Smooth muscle cell of the brain vasculature (primary cell): ENCODE data around the gene NKTR.
"Not testable (repeated sequence)": the region's sequence is repeated elsewhere in the genome, so short reads cannot be mapped to it uniquely, and the experiment has no call there.

Experiments used
- DNase-seq: peaks from one replicate; pipeline ENCODE4 v3.0.0-alpha.2; 2012; ENCODE audit warnings: low read depth, low spot score

NKTR gene

GRCh38 chr3:42600111-42600957 is at the start of gene NKTR:
TSS of gene NKTR (plus strand) at chr3:42600686. CDS start at chr3:42601007, 321 bp downstream.
- DNase-seq: peak; percentile 97

GRCh38 chr3:42552830-42553229 is 47.7 kb upstream of the NKTR start:
- DNase-seq: no peak

- no peak for DNase-seq
These were observed 44.3 kb upstream of the NKTR start for GRCh38 chr3:42556089-42556632.

GRCh38 chr3:42556817-42557216 is 43.7 kb upstream of the NKTR start:
- DNase-seq: not testable (repeated sequence)

GRCh38 chr3:42557854-42558253 is 42.6 kb upstream of the NKTR start:
- DNase-seq: no peak

- DNase-seq: no peak
These were observed 38.2 kb upstream of the NKTR start for GRCh38 chr3:42562047-42562907.

GRCh38 chr3:42569593-42570142 is 30.8 kb upstream of the NKTR start:
- no peak for DNase-seq

GRCh38 chr3:42572278-42572677 is 28.2 kb upstream of the NKTR start:
- DNase-seq: no peak

GRCh38 chr3:42575137-42575741 is 25.2 kb upstream of the NKTR start:
- no peak for DNase-seq

- DNase-seq: no peak
These were observed 22.4 kb upstream of the NKTR start for GRCh38 chr3:42578054-42578453.

GRCh38 chr3:42579346-42579745 is 21.1 kb upstream of the NKTR start:
- not testable (repeated sequence) for DNase-seq

- no peak for DNase-seq
These were observed 19.1 kb upstream of the NKTR start for GRCh38 chr3:42581400-42581708.

GRCh38 chr3:42581709-42582473 is 18.6 kb upstream of the NKTR start, which contains the start of gene SEC22C:
TSS of gene SEC22C (minus strand) at chr3:42581967. CDS start at chr3:42569046, 12,921 bp downstream.
- DNase-seq: peak; percentile 62

GRCh38 chr3:42582474-42583070 is 17.9 kb upstream of the NKTR start:
- DNase-seq: no peak

GRCh38 chr3:42588625-42589024 is 11.9 kb upstream of the NKTR start:
- DNase-seq: no peak

- DNase-seq: no peak
These were observed 10.9 kb upstream of the NKTR start for GRCh38 chr3:42589382-42590109.

GRCh38 chr3:42590989-42591756 is 9.3 kb upstream of the NKTR start:
- DNase-seq: no peak

- DNase-seq: no peak
These were observed 8.7 kb upstream of the NKTR start for GRCh38 chr3:42591811-42592210.

- DNase-seq: no peak
These were observed 6.9 kb upstream of the NKTR start for GRCh38 chr3:42593635-42594034.
